HG02885 (cell line): Measurements from ENCODE around the gene CHDH.

Source experiments
- ATAC-seq: cut with Tn5 transposase; IDR thresholded peaks from one replicate; pipeline ENCODE4 v1.9.1; 2021; ENCODE audit warnings: mild to moderate bottlenecking; ENCODE audit not compliant: unreplicated experiment, poor library complexity

The CHDH gene

GRCh38 chr3:53846134-53846850 is at the start of gene CHDH, which contains the start of gene IL17RB:
Gene CHDH, minus strand, starts transcription at chr3:53846419. Its CDS starts 22,411 bp downstream, at chr3:53824008.
Gene IL17RB, plus strand, starts transcription at chr3:53846568. Its CDS starts 21 bp downstream, at chr3:53846589.
- peak; percentile 57 for ATAC-seq

- ATAC-seq = no peak
These were observed 46.0 kb upstream of the CHDH start for GRCh38 chr3:53892286-53892637.

GRCh38 chr3:53891497-53892285 is 45.5 kb upstream of the CHDH start, which contains the start of gene SELENOK:
Gene SELENOK, minus strand, starts transcription at chr3:53891859.
- ATAC-seq = peak; percentile 96

- ATAC-seq = no peak
These were observed 44.7 kb upstream of the CHDH start for GRCh38 chr3:53890726-53891475.

GRCh38 chr3:53888232-53888631 is 42.0 kb upstream of the CHDH start:
- no peak for ATAC-seq

- no peak for ATAC-seq
These were observed 41.2 kb upstream of the CHDH start for GRCh38 chr3:53887446-53887845.

GRCh38 chr3:53885239-53885638 is 39.0 kb upstream of the CHDH start:
- no peak for ATAC-seq

GRCh38 chr3:53884623-53885022 is 38.4 kb upstream of the CHDH start:
- no peak for ATAC-seq

- ATAC-seq = no peak
These were observed 36.8 kb upstream of the CHDH start for GRCh38 chr3:53883008-53883407.

- peak; percentile 86 for ATAC-seq
These were observed 35.7 kb upstream of the CHDH start, which contains the start of gene ACTR8 for GRCh38 chr3:53881691-53882593. Gene ACTR8, minus strand, starts transcription at chr3:53882152. Its CDS starts 51 bp downstream, at chr3:53882101.

GRCh38 chr3:53880396-53881345 is 34.5 kb upstream of the CHDH start:
- ATAC-seq = no peak

- ATAC-seq = no peak
These were observed 19.7 kb upstream of the CHDH start for GRCh38 chr3:53865732-53866499.

- no peak for ATAC-seq
These were observed 16.9 kb upstream of the CHDH start for GRCh38 chr3:53863145-53863544.

GRCh38 chr3:53862241-53862640 is 16.0 kb upstream of the CHDH start:
- ATAC-seq = no peak

- no peak for ATAC-seq
These were observed 14.0 kb upstream of the CHDH start for GRCh38 chr3:53860196-53860595.

- ATAC-seq = no peak
These were observed 13.0 kb upstream of the CHDH start for GRCh38 chr3:53859178-53859577.

GRCh38 chr3:53858096-53858741 is 12.0 kb upstream of the CHDH start:
- ATAC-seq = no peak
